Measurements from ENCODE around the gene MCOLN2. TPM values are rescaled to one million over a fixed set of nuclear protein-coding genes. Genes with fewer than 3 reads are reported as not detected.

Gene MCOLN2
- total RNA-seq: 0.26 and 3.0 TPM in 2 replicates

GRCh38 chr1:84996846-84997666 is at the start of gene MCOLN2:
Gene MCOLN2, minus strand, starts transcription at chr1:84997113. Its CDS starts 241 bp downstream, at chr1:84996872.

GRCh38 chr1:84892705-84893618 is 104.0 kb downstream of the MCOLN2 start, which contains the start of gene LPAR3:
Gene LPAR3, minus strand, starts transcription at chr1:84893206. Its CDS starts 27,086 bp downstream, at chr1:84866120.

Other genes starting within 250 kb of the MCOLN2 start
- gene LPAR3, start 103.9 kb downstream of the MCOLN2 start, total RNA-seq: 16.5 and 21.6 TPM in 2 replicates
- 0.43 and 6.9 TPM in 2 replicates for gene MCOLN3, start 51.4 kb upstream of the MCOLN2 start, total RNA-seq
- gene SYDE2, start 203.9 kb upstream of the MCOLN2 start, total RNA-seq: 2.7 and 7.3 TPM in 2 replicates